GM20431 (cell line): ENCODE measurements around the gene NT5DC4.

Source experiments
- in situ Hi-C: fragments of 300-500 bp; cut with MseI, MboI; formaldehyde crosslinking; loops from one replicate; pipeline ENCODE4 v1.15.0; 2020; ENCODE audit warnings: low sequenced_read_pairs; ENCODE audit not compliant: unreplicated experiment

The NT5DC4 gene

GRCh38 chr2:112774536-112775285, 53.9 kb downstream of the NT5DC4 start:
- in situ Hi-C loops: no loop called here

- in situ Hi-C loops: no loop called here
Observed at GRCh38 chr2:112776113-112776512, 55.3 kb downstream of the NT5DC4 start.

GRCh38 chr2:112777036-112777435, 56.2 kb downstream of the NT5DC4 start:
- in situ Hi-C loops: no loop called here

DNA sequence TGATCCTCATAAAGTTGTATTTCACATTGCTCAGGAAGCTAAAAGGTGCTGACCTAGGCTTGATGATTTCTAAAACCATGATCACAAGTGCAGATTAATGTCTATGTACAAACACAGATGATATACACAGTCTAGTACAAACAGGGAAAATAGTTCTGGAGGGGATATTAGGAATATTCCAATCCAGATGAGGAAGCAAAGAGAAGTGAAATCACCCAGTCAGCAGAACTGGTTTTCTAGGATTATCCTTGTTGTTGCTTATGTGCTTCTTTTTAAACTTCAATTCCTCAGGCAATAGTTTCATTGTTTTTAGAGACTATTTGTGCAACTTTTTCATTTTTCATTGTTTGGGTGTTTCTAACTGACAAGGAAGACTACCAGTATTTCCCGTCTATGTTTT, 58.8 kb downstream of the NT5DC4 start:
- in situ Hi-C loops: no loop called here

GRCh38 chr2:112782234-112782799, 61.5 kb downstream of the NT5DC4 start:
- in situ Hi-C loops: no loop called here

GRCh38 chr2:112783187-112783714, 62.4 kb downstream of the NT5DC4 start:
- in situ Hi-C loops: no loop called here

DNA sequence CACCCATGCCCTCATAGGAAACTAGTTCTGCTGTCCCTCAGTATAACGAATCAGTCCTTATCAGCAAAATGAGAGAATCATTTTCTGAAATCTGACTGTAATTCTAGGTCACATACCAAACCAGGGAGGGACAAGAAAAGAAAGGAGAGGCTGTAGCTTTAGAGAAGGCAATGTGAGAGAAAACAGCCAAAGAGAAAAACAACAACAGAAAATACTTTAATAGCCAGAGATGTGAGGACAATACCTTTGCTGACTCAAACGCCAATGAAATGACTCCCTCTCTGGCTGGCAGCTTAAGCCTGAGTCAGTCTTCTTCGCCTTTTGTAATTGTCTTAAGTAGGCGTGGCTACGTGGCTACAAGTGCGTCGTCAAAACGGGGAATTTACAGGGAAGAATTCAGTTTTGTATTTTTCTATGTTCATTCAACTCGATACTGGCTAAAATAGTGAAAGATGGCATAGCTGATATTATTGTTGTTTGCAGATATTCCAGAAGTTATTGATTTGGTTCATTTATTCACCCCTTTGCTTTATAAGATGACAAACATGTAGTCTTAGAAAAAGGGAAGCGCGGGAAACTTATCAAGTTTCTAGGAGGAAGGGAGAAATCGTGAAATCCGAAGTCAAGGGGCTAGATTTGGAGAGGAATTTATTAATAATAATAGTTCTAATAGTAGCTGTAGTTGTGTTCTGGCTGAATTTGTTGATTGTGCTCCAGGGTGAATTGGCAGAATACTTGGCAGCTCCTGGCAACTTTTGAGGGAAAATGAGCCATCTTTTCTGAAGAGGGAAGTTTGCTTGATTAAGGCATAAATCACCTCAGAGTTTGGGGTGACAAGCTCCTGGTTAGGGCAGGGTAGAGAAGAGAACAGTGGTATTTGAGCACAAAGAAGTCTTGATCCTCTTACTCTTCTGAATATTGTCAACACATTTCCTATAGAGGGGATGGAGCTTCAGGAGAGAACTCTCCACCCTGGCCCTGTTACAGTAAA, 63.7 kb downstream of the NT5DC4 start, which contains the start of gene IL1A:
IL1A (minus strand) TSS at position 295 of the 991 bp plus-strand sequence. CDS start 723 bp downstream, outside the sequence.
- in situ Hi-C loops: no loop called here

DNA sequence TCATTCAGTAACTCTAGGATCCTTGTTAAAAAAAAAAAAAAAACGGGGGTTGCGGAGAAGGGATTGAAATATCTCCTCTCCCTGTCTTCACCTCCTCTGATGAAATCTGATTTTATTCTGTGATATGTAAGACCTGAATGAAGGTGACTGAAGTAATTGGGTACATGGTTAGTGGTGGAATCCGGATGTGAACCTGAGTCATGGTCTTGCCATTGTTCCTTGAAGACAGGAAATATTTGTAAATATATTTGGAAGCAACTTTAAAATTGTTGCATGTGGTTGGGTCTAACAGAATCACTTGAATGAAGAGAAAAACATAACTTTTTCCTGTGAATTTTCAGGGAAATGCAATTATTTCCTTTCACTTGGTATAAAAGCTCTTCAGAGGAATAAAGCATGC, 66.5 kb downstream of the NT5DC4 start:
- in situ Hi-C loops: no loop called here

DNA sequence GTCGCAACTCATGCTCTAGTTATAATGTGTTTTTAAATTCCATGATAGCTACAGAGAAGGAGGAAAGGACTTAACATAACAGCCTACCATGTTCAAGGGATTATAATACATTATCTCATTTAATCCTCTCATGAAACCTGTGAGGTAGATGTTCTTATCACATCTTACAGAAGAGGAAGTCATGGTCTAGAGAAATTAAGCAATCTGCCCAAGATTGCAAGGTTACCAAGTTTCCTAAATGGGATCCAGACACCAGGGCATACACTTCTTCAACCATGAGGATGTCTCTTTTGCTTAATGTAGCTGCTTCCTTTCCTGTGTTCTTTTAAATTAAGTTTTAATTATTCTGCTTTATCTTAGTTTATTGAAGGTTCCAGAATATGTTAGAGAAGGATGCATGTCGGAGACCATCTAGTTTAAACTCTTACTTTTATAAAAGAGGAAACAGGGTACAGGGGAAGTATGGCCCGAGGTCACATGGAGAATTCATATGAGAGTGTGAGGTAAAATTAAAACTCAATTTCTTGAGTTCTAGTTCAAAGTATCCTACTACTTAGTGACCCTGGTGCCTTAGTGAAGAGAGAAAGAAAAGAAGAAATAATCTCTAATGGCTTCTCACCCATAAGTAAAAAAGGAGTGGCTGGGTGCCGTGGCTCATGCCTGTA, 67.0 kb downstream of the NT5DC4 start:
- in situ Hi-C loops: no loop called here

DNA sequence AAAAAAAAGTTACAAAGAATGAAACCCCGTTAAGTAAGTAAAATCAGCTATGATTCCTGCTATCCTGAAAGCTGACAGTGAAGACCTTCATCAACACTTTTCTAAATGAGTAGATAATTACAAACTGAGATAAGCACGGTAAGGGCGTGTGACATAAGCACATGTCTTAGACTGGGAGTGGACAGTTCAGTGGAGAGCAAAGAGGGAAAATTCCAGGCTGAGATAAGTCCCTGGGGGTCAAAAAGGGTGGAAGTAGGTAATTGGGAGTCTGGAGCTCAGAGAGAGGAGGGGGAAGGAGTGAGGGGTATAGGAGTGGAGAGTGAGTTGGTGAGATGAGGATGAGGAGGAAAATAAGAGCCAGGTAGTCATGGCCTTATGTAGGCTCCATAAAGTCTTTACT, 67.8 kb downstream of the NT5DC4 start:
- in situ Hi-C loops: no loop called here
